GM21529 (cell line): ENCODE measurements around the gene TP53BP2.
"Not testable (repeated sequence)": the region's sequence is repeated elsewhere in the genome, so short reads cannot be mapped to it uniquely, and the experiment has no call there.

ENCODE experiments used
- ATAC-seq: cut with Tn5 transposase; IDR thresholded peaks from one replicate; pipeline ENCODE4 v1.9.1; 2021; ENCODE audit not compliant: unreplicated experiment

The TP53BP2 gene

DNA sequence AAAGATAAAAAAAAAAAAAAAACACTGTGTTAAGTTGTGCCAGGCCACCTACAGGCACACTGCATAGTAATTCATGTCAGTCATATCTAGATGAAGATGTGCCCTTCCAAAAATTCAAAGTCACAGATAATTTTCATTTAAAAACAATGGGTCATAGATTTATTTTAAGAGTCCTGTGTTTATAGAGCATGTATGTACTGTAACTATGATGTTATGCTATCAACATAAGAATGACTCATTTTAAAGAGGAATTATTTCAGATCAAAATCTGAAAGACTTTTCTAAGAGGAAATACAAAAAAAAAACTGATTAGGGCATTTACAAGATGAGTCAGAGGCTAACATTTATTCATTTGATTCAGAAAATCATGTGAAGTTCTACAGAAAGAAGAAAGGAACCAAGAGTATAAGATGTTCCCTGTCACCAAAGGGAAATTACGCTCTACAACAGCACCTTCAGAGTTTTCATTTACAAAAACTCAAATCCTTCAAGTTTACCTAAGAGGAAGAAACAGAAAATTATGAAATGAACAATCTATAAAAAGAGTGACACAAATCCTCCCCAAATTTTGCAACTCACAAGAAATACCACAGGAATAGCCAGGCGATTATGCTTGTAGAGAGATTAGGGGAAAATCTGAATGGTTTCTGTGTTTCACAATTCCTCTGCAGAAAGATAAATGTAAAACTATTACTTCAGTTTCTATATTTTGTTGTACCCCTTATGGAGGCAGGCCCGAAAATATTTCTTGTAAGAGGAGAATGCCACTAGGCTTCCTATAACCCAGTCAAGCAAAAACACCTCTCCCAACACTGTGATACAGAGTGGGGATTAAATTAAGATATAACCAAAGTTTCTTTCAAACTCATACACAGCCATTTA, 13.8 kb downstream of the TP53BP2 start:
- peak; percentile 39 for ATAC-seq

GRCh38 chr1:223829678-223830077, 16.1 kb downstream of the TP53BP2 start:
- no peak for ATAC-seq

DNA sequence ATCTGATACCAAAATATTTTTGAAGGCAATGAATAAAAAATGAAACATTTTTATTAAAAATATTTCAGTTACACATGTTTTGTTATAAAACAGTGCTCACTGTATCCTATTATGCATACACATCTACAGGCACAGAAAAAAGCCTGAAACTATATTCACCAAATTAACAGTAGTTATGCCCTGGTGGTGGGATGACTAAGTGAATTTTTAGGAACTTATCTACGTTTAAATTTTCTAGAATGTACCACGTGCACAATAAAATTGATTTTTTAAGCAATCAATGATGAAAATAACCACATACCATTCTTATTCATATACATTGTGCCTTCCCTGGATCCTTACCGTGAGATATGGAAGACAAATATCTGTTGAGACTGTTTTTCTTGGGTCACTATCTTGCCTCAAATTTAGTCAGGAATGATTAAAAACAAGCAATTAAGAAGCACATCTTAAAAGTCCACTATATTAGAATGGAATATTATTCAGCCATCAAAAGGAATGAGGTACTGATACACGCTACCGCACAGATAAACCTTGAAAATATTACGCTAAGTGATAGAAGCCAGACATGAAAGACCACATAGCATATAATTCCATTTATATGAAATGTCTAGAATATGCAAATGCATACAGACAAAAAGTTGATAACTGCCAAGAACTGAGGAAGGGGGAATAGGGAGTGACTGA, 17.4 kb downstream of the TP53BP2 start:
- ATAC-seq = no peak

DNA sequence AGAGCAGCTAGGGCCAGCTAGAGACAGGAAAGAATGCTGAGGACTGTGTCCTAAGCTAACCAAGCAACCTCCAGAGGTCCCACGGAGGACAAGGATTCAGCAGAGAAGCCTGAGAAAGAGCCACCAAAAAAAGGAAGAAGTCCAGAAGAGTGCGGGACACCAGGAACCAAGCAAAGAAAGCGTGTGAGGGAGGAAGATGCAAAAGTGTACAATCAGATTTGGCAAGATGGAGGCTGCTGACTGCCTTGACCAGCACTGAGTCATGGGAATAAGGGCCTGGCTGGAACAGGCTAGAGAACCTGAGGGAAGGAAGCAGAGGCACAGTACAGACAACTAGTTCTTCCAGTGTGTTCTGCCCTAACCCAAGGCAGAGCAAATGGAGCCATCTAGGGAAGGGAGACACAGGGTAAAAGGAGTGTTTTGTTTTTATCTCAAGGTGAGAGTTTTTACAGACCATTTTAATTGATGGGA, 18.5 kb downstream of the TP53BP2 start:
- ATAC-seq = no peak

GRCh38 chr1:223825767-223826748, 19.7 kb downstream of the TP53BP2 start:
- no peak for ATAC-seq

DNA sequence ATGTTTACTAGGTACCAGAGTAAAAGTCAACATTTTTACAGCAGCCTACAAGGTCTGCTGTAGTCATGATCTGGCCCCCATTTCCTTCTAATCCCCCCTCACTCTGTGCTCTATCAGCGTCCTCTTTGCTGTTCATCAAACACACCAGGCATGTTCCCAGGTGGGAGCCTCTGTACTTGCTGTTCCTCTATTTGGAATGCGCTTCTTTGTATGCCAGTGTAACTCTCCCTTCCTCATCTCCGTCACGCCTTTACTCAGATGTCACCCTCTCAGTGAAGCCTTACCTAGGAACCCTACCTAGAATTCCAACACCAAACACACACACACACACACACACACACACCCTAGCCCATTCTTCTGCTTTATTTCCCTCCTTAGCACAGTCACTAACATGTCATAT, 21.0 kb downstream of the TP53BP2 start:
- ATAC-seq = no peak

- ATAC-seq = no peak
Measured at GRCh38 chr1:223824287-223824686, 21.5 kb downstream of the TP53BP2 start.

- ATAC-seq = no peak
Measured at GRCh38 chr1:223820971-223821370, 24.8 kb downstream of the TP53BP2 start.

DNA sequence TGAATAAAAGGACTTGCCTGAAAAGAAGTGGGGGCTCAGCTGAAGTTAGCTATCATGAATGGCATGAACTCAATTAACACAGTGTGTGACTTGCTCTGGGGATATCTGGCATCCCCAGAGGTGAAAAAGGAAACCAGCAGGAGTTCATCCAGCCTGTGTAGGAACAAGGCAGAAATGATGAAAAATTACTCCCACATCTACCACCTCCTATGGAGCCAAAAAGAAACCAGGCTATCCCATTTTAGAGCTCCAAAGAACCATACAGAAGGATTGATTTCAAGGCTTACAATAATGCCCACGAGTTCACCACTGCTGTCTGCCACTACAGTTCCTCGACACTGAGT, 25.3 kb downstream of the TP53BP2 start:
- no peak for ATAC-seq

- ATAC-seq = no peak
Measured at GRCh38 chr1:223819730-223820514, 25.8 kb downstream of the TP53BP2 start.

- ATAC-seq = not testable (repeated sequence)
Measured at GRCh38 chr1:223817265-223817664, 28.5 kb downstream of the TP53BP2 start.

DNA sequence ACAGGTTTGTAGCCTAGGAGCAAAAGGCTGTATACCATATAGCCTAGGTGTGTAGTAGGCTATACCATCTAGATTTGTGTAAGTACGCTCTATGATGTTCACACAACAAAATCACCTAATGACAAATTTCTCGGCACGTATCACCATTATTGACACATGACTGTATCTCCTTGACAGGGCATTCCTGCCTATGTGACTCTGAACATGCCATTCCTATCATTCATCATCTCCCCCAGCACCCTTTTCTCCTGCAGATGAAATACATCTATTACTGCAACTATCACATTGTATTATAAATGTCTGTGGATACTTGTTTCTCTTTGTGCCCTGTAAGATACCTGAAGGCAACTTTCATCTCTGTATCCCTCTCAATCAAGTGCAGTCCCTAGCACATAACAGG, 29.9 kb downstream of the TP53BP2 start:
- ATAC-seq = no peak

DNA sequence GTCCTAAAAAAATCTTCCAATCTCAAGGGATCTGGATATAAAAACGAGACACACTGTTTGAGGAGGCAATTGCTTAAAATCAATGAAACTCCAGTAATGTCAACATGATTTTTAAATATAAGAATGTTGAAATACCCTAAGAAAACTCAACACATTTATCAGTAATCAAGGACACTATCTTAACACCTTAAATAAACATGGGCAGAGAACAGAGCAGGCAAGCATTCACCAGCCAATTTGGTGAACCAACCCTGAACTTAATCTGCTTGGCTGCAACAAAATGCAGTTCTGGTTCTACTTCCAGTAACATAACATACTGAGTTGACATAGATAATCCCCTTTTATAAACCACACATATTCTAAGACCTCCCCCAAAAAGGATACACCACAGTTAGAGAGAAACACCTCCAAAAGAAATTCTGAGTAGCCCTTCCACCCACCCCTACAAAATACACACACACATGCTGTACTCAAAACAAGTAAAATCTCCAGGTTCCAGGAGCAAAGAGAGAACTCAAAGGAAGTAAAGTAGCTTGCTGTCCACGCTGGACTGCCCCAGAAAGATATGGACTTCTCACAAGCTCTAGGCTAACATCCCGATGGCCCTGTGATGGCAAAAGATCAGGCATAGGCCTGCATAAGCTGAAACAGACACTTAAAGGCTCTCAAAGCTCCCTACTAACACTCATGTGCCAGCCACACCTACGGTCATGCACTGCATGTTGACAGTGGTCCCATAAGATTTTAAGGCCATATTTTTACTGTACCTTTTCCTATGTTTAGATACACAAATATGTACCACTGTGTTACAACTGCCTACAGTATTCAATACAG, 30.5 kb downstream of the TP53BP2 start:
- no peak for ATAC-seq

- ATAC-seq = no peak
Measured at GRCh38 chr1:223813645-223814044, 32.1 kb downstream of the TP53BP2 start.

- ATAC-seq = no peak
Measured at GRCh38 chr1:223811634-223812101, 34.1 kb downstream of the TP53BP2 start.

DNA sequence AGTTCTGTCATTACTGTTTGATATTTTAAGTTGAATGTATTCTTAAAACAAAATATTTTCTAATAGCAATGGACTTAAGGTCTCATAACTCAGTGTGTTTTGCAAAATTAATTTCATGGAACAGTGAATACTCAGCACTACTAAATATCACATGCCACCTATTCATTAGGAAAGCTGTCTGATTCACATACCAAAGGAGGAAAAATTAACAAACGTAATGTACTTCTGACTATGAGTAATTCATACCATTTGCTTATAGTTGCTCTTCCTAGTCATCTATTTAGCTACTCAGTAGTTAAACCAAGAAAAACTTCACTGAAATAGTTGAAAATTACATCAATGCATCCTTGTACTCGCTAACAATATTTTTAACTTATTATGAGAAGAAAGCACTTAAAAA, 35.2 kb downstream of the TP53BP2 start:
- no peak for ATAC-seq

- ATAC-seq = not testable (repeated sequence)
Measured at GRCh38 chr1:223809905-223810304, 35.8 kb downstream of the TP53BP2 start.

GRCh38 chr1:223803211-223803610, 42.5 kb downstream of the TP53BP2 start:
- no peak for ATAC-seq

DNA sequence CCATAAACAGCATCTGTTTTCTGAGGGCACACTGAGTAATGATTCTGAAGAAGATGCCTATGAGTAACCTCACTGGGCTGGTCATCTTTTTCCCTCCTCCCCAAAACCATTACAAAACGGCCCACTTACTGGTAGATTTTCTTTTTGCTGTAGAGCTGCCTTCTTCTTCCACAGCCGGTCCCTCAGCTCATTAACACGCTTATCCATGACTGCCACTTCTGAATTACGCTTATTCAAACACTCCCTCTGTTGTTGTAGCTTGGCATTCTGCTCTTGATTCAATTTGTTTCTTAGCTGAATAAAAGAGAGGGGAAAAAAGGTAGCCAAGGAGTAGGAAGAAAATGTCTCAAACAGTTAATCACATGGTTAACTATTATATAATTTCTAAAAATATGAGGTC, 43.1 kb downstream of the TP53BP2 start:
- ATAC-seq = no peak
